Spinal cord (tissue), 10 donors: Measurements from ENCODE around the gene GNB2. TPM values are rescaled to one million over a fixed set of nuclear protein-coding genes. Genes with fewer than 3 reads are reported as not detected.
"Not testable (repeated sequence)": the region's sequence is repeated elsewhere in the genome, so short reads cannot be mapped to it uniquely, and the experiment has no call there.

Experiments used
- DNase-seq, 6 donors: peaks; one replicate each; pipeline versions ENCODE4 v3.0.0 to v3.0.0-alpha.2; 2013 to 2015; ENCODE audit warnings: low spot score in 6 of 6, low read depth in 4 of 6
- H3K27ac ChIP-seq: one replicate; pipeline ENCODE4 v1.5.1; 2013; ENCODE audit warnings: low read depth, low read length, control low read depth
- H3K27me3 ChIP-seq: one replicate; pipeline ENCODE4 v1.6.1; 2013; ENCODE audit warnings: low read length; ENCODE audit not compliant: control insufficient read depth, insufficient read depth
- H3K36me3 ChIP-seq: one replicate; pipeline ENCODE4 v1.6.1; 2013; ENCODE audit warnings: low read length; ENCODE audit not compliant: control insufficient read depth, insufficient read depth
- H3K4me1 ChIP-seq: one replicate; pipeline ENCODE4 v1.6.1; 2013; ENCODE audit warnings: low read length; ENCODE audit not compliant: control insufficient read depth, insufficient read depth
- H3K4me3 ChIP-seq: one replicate; pipeline ENCODE4 v1.5.1; 2013; ENCODE audit warnings: low read depth, low read length, control low read depth
- H3K9me3 ChIP-seq: one replicate; pipeline ENCODE4 v1.6.1; 2013; ENCODE audit warnings: low read length; ENCODE audit not compliant: control insufficient read depth, insufficient read depth
- WGBS: methylation state at CpG from one replicate; pipeline ENCODE4 v1.1.5; 2013; ENCODE audit warnings: missing lambda C conversion rate; ENCODE audit not compliant: insufficient coverage; 5-methylcytosine and 5-hydroxymethylcytosine counted together
- polyA plus RNA-seq, 2 donors: library from polyadenylated mRNA; unstranded; fragments of 120-200 nt; gene quantifications; one replicate each; pipeline ENCODE4 v1.2.1, GENCODE V29; 2013; ENCODE audit not compliant: insufficient read length in 2 of 2
- total RNA-seq, 2 donors: library from RNA; depleted of rRNA in 1 of 2; stranded (reverse); fragments of 120-200 nt in 1 of 2; fragments of >200 nt in 1 of 2; gene quantifications; one replicate each; pipeline versions ENCODE4 v1.2.3 to v1.2.4, GENCODE V29; 2013 to 2014
- donor health status: healthy.

GNB2 gene
- total and polyA plus RNA-seq, 4 donors = 74.9 to 353 (median 215) TPM

DNA sequence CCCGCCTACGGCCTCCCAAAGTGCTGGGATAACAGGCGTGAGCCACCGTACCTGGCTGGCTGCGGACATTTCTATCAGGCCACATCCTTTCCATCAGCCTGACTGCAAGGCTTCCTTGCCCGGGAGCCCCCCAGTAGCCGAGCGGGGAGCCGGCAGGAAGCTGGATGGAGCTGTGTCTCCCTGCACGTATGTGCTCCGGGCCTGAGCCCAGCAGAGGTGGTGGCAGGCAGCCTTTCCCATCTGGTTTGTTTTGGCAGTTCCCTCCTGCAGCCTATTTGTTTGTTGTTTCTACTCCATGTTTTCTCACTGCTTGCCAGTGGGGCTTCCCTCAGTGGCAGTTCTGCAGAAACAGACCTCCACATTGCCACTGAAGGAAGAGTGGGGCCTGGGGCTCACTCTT, 37.8 kb downstream of the GNB2 start:
- Histone ChIP-seq H3K4me1 (peaks cover 11% of the 10 kb centered on the region), H3K9me3 (no peaks in the 10 kb centered on the region), H3K27me3 (no peaks in the 10 kb centered on the region), H3K27ac (no peak overlapping the region), H3K36me3 (peaks cover 25% of the 10 kb centered on the region), H3K4me3 (no peak overlapping the region)
- WGBS = 70% methylated on average over 11 of the region's 11 CpGs
- DNase-seq = peak in 2 of 6 donors; percentile 5 to 76

DNA sequence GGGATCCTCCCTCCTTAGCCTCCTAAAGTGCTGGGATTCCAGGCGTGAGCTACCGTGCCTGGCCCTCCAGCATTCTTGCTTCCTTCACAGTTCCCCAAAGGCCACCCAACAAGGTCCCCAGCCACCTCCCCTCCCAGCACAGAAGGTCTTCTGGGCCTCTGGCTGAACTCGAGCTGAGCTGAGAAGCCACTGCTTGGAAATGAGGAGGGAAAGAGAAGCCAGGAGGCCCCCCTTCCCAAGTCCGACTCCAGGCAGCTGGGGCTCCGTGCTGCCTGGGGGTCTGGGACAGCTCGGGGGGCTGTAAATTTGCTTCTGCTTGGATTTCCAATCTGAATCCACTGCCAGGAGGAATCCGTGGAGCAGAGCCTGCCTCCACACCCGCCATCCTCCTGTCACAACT, 41.2 kb downstream of the GNB2 start:
- H3K4me3 ChIP-seq = no peak overlapping the region
- DNase-seq = no peak
- peaks cover 3% of the 10 kb centered on the region for H3K36me3 ChIP-seq
- peaks cover 8% of the 10 kb centered on the region for H3K27me3 ChIP-seq
- 87% methylated on average over 7 of the region's 8 CpGs for WGBS
- no peaks in the 10 kb centered on the region for H3K9me3 ChIP-seq
- H3K4me1 ChIP-seq = peaks cover 3% of the 10 kb centered on the region
- H3K27ac ChIP-seq = no peak overlapping the region

DNA sequence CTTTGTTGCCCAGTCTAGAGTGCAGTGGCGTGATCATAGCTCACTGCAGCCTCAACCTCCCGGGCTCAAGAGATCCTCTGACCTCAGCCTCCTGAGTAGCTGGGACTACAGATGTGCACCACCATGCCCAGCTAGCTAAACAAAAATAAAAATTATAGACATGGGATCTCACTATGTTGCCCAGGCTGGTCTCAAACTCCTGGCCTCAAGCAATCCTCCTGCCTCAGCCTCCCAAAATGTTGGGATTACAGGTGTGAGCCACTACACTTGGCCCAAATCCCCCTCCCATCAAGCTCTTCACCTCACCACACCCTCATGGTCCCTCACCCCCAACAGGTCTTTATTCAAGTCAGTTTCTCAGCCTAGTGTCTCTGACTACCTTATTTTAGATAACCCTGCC, 43.5 kb downstream of the GNB2 start:
- not testable (repeated sequence) for H3K4me1 ChIP-seq, H3K27ac ChIP-seq, H3K9me3 ChIP-seq, H3K36me3 ChIP-seq, H3K4me3 ChIP-seq, DNase-seq
- WGBS = 100% methylated on average over 2 of the region's 2 CpGs
- H3K27me3 ChIP-seq = peaks cover 31% of the 10 kb centered on the region

- Histone ChIP-seq H3K9me3 (no peaks in the 10 kb centered on the region), H3K4me1 (peaks cover 5% of the 10 kb centered on the region), H3K36me3 (no peaks in the 10 kb centered on the region), H3K27ac (no peak overlapping the region), H3K4me3 (no peak overlapping the region), H3K27me3 (peaks cover 37% of the 10 kb centered on the region)
- WGBS = 60% methylated on average over 3 of the region's 8 CpGs
- DNase-seq = peak in 1 of 6 donors; percentile 6
Observed at GRCh38 chr7:100719523-100720278, 46.2 kb downstream of the GNB2 start.

DNA sequence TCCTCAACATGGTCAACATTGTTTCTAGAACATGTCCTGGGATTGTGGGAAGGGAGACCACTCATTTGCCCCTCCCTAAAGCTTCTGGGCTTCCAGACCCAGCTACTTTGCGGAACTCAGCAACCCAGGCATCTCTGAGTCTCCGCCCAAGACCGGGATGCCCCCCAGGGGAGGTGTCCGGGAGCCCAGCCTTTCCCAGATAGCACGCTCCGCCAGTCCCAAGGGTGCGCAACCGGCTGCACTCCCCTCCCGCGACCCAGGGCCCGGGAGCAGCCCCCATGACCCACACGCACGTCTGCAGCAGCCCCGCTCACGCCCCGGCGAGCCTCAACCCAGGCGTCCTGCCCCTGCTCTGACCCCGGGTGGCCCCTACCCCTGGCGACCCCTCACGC, 46.7 kb downstream of the GNB2 start, which contains the start of gene EPO:
EPO (plus strand) TSS at position 190 of the 392 bp plus-strand sequence. CDS start 513 bp downstream, outside the sequence.
- WGBS = 1% methylated on average over 21 of the region's 21 CpGs
- DNase-seq = no peak
- Histone ChIP-seq H3K27ac (no peak within 1 kb of the TSS), H3K36me3 (no peaks in the 10 kb centered on the region), H3K4me3 (no peak within 1 kb of the TSS), H3K27me3 (peaks cover 37% of the 10 kb centered on the region), H3K4me1 (peaks cover 5% of the 10 kb centered on the region), H3K9me3 (no peaks in the 10 kb centered on the region)

GRCh38 chr7:100720671-100721504, 47.3 kb downstream of the GNB2 start:
- no peak overlapping the region for H3K27ac ChIP-seq
- no peaks in the 10 kb centered on the region for H3K9me3 ChIP-seq
- no peak for DNase-seq
- H3K4me1 ChIP-seq = peaks cover 5% of the 10 kb centered on the region
- H3K27me3 ChIP-seq = peaks cover 37% of the 10 kb centered on the region
- no peaks in the 10 kb centered on the region for H3K36me3 ChIP-seq
- no peak overlapping the region for H3K4me3 ChIP-seq
- WGBS = 3% methylated on average over 53 of the region's 56 CpGs

DNA sequence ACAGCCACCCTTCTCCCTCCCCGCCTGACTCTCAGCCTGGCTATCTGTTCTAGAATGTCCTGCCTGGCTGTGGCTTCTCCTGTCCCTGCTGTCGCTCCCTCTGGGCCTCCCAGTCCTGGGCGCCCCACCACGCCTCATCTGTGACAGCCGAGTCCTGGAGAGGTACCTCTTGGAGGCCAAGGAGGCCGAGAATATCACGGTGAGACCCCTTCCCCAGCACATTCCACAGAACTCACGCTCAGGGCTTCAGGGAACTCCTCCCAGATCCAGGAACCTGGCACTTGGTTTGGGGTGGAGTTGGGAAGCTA, 47.9 kb downstream of the GNB2 start:
- Histone ChIP-seq H3K27ac (no peak overlapping the region), H3K9me3 (no peaks in the 10 kb centered on the region), H3K27me3 (peaks cover 37% of the 10 kb centered on the region), H3K4me3 (no peak overlapping the region), H3K4me1 (peaks cover 5% of the 10 kb centered on the region), H3K36me3 (no peaks in the 10 kb centered on the region)
- no peak for DNase-seq
- 87% methylated on average over 5 of the region's 8 CpGs for WGBS

DNA sequence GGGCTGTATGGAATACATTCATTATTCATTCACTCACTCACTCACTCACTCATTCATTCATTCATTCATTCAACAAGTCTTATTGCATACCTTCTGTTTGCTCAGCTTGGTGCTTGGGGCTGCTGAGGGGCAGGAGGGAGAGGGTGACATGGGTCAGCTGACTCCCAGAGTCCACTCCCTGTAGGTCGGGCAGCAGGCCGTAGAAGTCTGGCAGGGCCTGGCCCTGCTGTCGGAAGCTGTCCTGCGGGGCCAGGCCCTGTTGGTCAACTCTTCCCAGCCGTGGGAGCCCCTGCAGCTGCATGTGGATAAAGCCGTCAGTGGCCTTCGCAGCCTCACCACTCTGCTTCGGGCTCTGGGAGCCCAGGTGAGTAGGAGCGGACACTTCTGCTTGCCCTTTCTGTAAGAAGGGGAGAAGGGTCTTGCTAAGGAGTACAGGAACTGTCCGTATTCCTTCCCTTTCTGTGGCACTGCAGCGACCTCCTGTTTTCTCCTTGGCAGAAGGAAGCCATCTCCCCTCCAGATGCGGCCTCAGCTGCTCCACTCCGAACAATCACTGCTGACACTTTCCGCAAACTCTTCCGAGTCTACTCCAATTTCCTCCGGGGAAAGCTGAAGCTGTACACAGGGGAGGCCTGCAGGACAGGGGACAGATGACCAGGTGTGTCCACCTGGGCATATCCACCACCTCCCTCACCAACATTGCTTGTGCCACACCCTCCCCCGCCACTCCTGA, 49.1 kb downstream of the GNB2 start:
- peaks cover 37% of the 10 kb centered on the region for H3K27me3 ChIP-seq
- H3K4me1 ChIP-seq = peaks cover 5% of the 10 kb centered on the region
- no peak overlapping the region for H3K4me3 ChIP-seq
- H3K27ac ChIP-seq = no peak overlapping the region
- H3K36me3 ChIP-seq = no peaks in the 10 kb centered on the region
- 70% methylated on average over 17 of the region's 17 CpGs for WGBS
- H3K9me3 ChIP-seq = no peaks in the 10 kb centered on the region
- DNase-seq = no peak

- Histone ChIP-seq H3K27ac (no peak overlapping the region), H3K27me3 (peaks cover 37% of the 10 kb centered on the region), H3K4me1 (peaks cover 5% of the 10 kb centered on the region), H3K9me3 (no peaks in the 10 kb centered on the region), H3K36me3 (no peaks in the 10 kb centered on the region), H3K4me3 (no peak overlapping the region)
- 71% methylated on average over 16 of the region's 16 CpGs for WGBS
- no peak for DNase-seq
Observed at GRCh38 chr7:100723732-100724275, 50.3 kb downstream of the GNB2 start.
